OCI-LY1 (cell line): ENCODE data around the gene BRME1.

ENCODE experiments used
- EZH2 ChIP-seq: fragments of 200-600 bp; sonication (generic), shearing (Covaris generic); IDR thresholded peaks from 2 replicates; pipeline ENCODE4 v1.8.0; 2017; ENCODE audit warnings: borderline replicate concordance, mixed run types, mild to moderate bottlenecking, antibody characterized with exemption, low read length, moderate library complexity, mixed read lengths
- TF ChIP-seq, protein P1 (sequence below): fragments of 200-600 bp; sonication (generic), shearing (Covaris generic); IDR thresholded peaks from 2 replicates; pipeline ENCODE4 v1.5.1; 2017; ENCODE audit warnings: mild to moderate bottlenecking, antibody characterized with exemption, low read length, moderate library complexity, mixed read lengths

DNA sequence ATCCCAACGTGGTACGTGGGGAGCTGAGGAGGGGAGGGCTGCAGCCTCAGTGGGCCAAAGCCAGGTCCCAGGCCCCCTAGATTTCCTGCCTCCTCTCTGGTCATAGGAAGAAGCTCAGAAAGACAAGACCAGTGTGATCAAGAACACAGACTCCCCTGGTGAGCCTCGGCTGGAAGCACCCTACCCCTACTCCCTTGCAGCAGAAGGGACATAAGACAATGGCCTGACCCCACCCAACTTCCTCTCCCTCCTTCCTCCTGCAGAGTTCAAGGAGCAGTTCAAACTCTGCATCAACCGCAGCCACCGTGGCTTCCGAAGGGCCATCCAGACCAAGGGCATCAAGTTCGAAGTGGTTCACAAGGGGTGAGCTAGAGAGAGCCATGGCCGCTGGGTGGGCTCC, 20.8 kb upstream of the BRME1 start:
- TF ChIP-seq, protein P1, sequence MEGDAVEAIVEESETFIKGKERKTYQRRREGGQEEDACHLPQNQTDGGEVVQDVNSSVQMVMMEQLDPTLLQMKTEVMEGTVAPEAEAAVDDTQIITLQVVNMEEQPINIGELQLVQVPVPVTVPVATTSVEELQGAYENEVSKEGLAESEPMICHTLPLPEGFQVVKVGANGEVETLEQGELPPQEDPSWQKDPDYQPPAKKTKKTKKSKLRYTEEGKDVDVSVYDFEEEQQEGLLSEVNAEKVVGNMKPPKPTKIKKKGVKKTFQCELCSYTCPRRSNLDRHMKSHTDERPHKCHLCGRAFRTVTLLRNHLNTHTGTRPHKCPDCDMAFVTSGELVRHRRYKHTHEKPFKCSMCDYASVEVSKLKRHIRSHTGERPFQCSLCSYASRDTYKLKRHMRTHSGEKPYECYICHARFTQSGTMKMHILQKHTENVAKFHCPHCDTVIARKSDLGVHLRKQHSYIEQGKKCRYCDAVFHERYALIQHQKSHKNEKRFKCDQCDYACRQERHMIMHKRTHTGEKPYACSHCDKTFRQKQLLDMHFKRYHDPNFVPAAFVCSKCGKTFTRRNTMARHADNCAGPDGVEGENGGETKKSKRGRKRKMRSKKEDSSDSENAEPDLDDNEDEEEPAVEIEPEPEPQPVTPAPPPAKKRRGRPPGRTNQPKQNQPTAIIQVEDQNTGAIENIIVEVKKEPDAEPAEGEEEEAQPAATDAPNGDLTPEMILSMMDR, result no peak
- no peak for TF ChIP-seq EZH2
